Subcutaneous adipose tissue (tissue), 4 donors: ENCODE data around the gene MAML3. TPM values are rescaled to one million over a fixed set of nuclear protein-coding genes. Genes with fewer than 3 reads are reported as not detected.

ENCODE experiments used
- CTCF ChIP-seq: fragments of 450-650 bp; IDR thresholded peaks from one replicate; pipeline ENCODE4 v1.5.1; 2016; ENCODE audit warnings: low read depth, mild to moderate bottlenecking, control low read depth, antibody characterized with exemption, moderate library complexity
- total RNA-seq, 4 donors: library from RNA; depleted of rRNA; stranded (reverse); fragments of >200 nt; gene quantifications; one replicate each; pipeline ENCODE4 v1.1.0, GENCODE V29; 2016

The MAML3 gene
- total RNA-seq, 4 donors from 2014 or later: 3.5 to 11.1 (median 9.1) TPM

- no peak for TF ChIP-seq CTCF
These were observed 37.4 kb downstream of the MAML3 start for GRCh38 chr4:140116442-140117104.

- no peak for TF ChIP-seq CTCF
These were observed 38.8 kb downstream of the MAML3 start for GRCh38 chr4:140115140-140115539.

GRCh38 chr4:140113653-140114052, 40.3 kb downstream of the MAML3 start:
- no peak for TF ChIP-seq CTCF

- no peak for TF ChIP-seq CTCF
These were observed 41.4 kb downstream of the MAML3 start for GRCh38 chr4:140112576-140112975.

GRCh38 chr4:140111256-140111655, 42.7 kb downstream of the MAML3 start:
- no peak for TF ChIP-seq CTCF

GRCh38 chr4:140110542-140111215, 43.3 kb downstream of the MAML3 start:
- TF ChIP-seq CTCF: no peak

GRCh38 chr4:140109737-140110136, 44.2 kb downstream of the MAML3 start:
- no peak for TF ChIP-seq CTCF
